Measurements from ENCODE around the gene RNASE12. TPM values are rescaled to one million over a fixed set of nuclear protein-coding genes. Genes with fewer than 3 reads are reported as not detected.
A peak's percentile ranks its signal among the peaks of the same experiment; 100 is the strongest.

The RNASE12 gene
- total RNA-seq, 1 experiment from 2014 or later: not detected

- in situ Hi-C loops (cut with HindIII; ENCODE audit: low pct_unique_long_range_greater_than_20kb, low sequenced_read_pairs): no loop called here
- no peak for DNase-seq (ENCODE audit: low read depth)
Observed at GRCh38 chr14:20617138-20618003, 26.2 kb upstream of the RNASE12 start.

GRCh38 chr14:20615996-20616395 lies 24.8 kb upstream of the RNASE12 start:
- no peak for DNase-seq (ENCODE audit: low read depth)
- in situ Hi-C loops (cut with HindIII; ENCODE audit: low pct_unique_long_range_greater_than_20kb, low sequenced_read_pairs): no loop called here

- in situ Hi-C loops (cut with HindIII; ENCODE audit: low pct_unique_long_range_greater_than_20kb, low sequenced_read_pairs): no loop called here
- DNase-seq (ENCODE audit: low read depth): no peak
Observed at GRCh38 chr14:20614038-20614840, 23.1 kb upstream of the RNASE12 start.

GRCh38 chr14:20613094-20614037 lies 22.2 kb upstream of the RNASE12 start:
- in situ Hi-C loops (cut with HindIII; ENCODE audit: low pct_unique_long_range_greater_than_20kb, low sequenced_read_pairs): no loop called here
- DNase-seq (ENCODE audit: low read depth): peak; percentile 97

- in situ Hi-C loops (cut with HindIII; ENCODE audit: low pct_unique_long_range_greater_than_20kb, low sequenced_read_pairs): no loop called here
- DNase-seq (ENCODE audit: low read depth): no peak
Observed at GRCh38 chr14:20612403-20612802, 21.2 kb upstream of the RNASE12 start.

GRCh38 chr14:20611277-20611676 lies 20.1 kb upstream of the RNASE12 start:
- in situ Hi-C loops (cut with HindIII; ENCODE audit: low pct_unique_long_range_greater_than_20kb, low sequenced_read_pairs): no loop called here
- DNase-seq (ENCODE audit: low read depth): no peak

- in situ Hi-C loops (cut with HindIII; ENCODE audit: low pct_unique_long_range_greater_than_20kb, low sequenced_read_pairs): no loop called here
- DNase-seq (ENCODE audit: low read depth): peak; percentile 75
Observed at GRCh38 chr14:20610002-20610765, 19.0 kb upstream of the RNASE12 start.

- peak; percentile 82 for DNase-seq (ENCODE audit: low read depth)
- in situ Hi-C loops (cut with HindIII; ENCODE audit: low pct_unique_long_range_greater_than_20kb, low sequenced_read_pairs): no loop called here
Observed at GRCh38 chr14:20609215-20610001, 18.2 kb upstream of the RNASE12 start.

GRCh38 chr14:20608383-20609110 lies 17.4 kb upstream of the RNASE12 start:
- in situ Hi-C loops (cut with HindIII; ENCODE audit: low pct_unique_long_range_greater_than_20kb, low sequenced_read_pairs): no loop called here
- no peak for DNase-seq (ENCODE audit: low read depth)

GRCh38 chr14:20607617-20608016 lies 16.4 kb upstream of the RNASE12 start:
- no peak for DNase-seq (ENCODE audit: low read depth)
- in situ Hi-C loops (cut with HindIII; ENCODE audit: low pct_unique_long_range_greater_than_20kb, low sequenced_read_pairs): no loop called here

GRCh38 chr14:20606902-20607242 lies 15.7 kb upstream of the RNASE12 start:
- in situ Hi-C loops (cut with HindIII; ENCODE audit: low pct_unique_long_range_greater_than_20kb, low sequenced_read_pairs): no loop called here
- no peak for DNase-seq (ENCODE audit: low read depth)

GRCh38 chr14:20606190-20606901 lies 15.2 kb upstream of the RNASE12 start:
- DNase-seq (ENCODE audit: low read depth): no peak
- in situ Hi-C loops (cut with HindIII; ENCODE audit: low pct_unique_long_range_greater_than_20kb, low sequenced_read_pairs): no loop called here

GRCh38 chr14:20603813-20604690 lies 12.9 kb upstream of the RNASE12 start:
- no peak for DNase-seq (ENCODE audit: low read depth)
- in situ Hi-C loops (cut with HindIII; ENCODE audit: low pct_unique_long_range_greater_than_20kb, low sequenced_read_pairs): no loop called here

GRCh38 chr14:20602583-20602982 lies 11.4 kb upstream of the RNASE12 start:
- no peak for DNase-seq (ENCODE audit: low read depth)
- in situ Hi-C loops (cut with HindIII; ENCODE audit: low pct_unique_long_range_greater_than_20kb, low sequenced_read_pairs): no loop called here

GRCh38 chr14:20601522-20601921 lies 10.3 kb upstream of the RNASE12 start:
- in situ Hi-C loops (cut with HindIII; ENCODE audit: low pct_unique_long_range_greater_than_20kb, low sequenced_read_pairs): no loop called here
- DNase-seq (ENCODE audit: low read depth): no peak
